Peyer's patch (tissue), 4 donors: ENCODE results near the gene SRPK2.

Experiments used
- CTCF ChIP-seq, 6 experiments: fragments of 450-650 bp in 4 of 6; fragments of 200-600 bp in 2 of 6; sonication (generic) in 1 of 6; IDR thresholded peaks; one replicate each; pipeline ENCODE4 v1.5.1; 2017 to 2019; ENCODE audit warnings: antibody characterized with exemption in 6 of 6, mild to moderate bottlenecking in 3 of 6, moderate library complexity in 1 of 6
- POLR2A ChIP-seq, 2 donors: fragments of 450-650 bp; IDR thresholded peaks; one replicate each; pipeline ENCODE4 v1.5.1; 2017; ENCODE audit warnings: antibody characterized with exemption in 2 of 2, mild to moderate bottlenecking in 2 of 2, moderate library complexity in 2 of 2

- TF ChIP-seq CTCF (IDR thresholded peaks at IDR 0.05) (no peak), POLR2A (IDR thresholded peaks at IDR 0.05) (no peak)
Measured at GRCh38 chr7:105284014-105284413, 104.7 kb downstream of the SRPK2 start.
